ENCODE data around the gene FAM174C. TPM values are rescaled to one million over a fixed set of nuclear protein-coding genes. Genes with fewer than 3 reads are reported as not detected.

FAM174C gene
- total RNA-seq, 1 experiment from 2014 or later, result 59.4 TPM

DNA sequence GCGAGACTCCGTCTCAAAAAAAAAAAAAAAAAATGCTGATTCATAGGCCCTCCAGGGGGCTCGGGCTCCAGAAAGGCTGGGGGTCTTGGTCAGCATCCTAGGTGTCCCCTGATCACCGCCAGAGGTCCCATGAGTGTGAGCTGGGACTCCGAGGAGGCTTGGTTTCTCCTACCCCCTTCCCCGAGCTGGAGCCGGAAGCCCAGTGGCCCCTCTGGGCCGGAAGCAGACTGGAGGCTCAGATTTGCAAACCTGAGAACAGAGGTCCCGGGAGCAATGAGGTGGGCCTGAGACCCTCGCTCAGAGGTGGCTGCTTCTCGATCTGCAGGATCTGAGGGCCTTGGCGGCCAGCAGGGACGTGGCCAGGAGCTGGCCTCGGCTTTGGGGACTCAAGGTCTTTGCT lies 51.8 kb downstream of the FAM174C start (continued):
- TF ChIP-seq, protein P1, sequence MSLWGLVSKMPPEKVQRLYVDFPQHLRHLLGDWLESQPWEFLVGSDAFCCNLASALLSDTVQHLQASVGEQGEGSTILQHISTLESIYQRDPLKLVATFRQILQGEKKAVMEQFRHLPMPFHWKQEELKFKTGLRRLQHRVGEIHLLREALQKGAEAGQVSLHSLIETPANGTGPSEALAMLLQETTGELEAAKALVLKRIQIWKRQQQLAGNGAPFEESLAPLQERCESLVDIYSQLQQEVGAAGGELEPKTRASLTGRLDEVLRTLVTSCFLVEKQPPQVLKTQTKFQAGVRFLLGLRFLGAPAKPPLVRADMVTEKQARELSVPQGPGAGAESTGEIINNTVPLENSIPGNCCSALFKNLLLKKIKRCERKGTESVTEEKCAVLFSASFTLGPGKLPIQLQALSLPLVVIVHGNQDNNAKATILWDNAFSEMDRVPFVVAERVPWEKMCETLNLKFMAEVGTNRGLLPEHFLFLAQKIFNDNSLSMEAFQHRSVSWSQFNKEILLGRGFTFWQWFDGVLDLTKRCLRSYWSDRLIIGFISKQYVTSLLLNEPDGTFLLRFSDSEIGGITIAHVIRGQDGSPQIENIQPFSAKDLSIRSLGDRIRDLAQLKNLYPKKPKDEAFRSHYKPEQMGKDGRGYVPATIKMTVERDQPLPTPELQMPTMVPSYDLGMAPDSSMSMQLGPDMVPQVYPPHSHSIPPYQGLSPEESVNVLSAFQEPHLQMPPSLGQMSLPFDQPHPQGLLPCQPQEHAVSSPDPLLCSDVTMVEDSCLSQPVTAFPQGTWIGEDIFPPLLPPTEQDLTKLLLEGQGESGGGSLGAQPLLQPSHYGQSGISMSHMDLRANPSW (CRISPR knock-in tag; conservative IDR thresholded peaks at IDR 0.05; ENCODE audit: low read depth), result no peak
- TF ChIP-seq, protein P2, sequence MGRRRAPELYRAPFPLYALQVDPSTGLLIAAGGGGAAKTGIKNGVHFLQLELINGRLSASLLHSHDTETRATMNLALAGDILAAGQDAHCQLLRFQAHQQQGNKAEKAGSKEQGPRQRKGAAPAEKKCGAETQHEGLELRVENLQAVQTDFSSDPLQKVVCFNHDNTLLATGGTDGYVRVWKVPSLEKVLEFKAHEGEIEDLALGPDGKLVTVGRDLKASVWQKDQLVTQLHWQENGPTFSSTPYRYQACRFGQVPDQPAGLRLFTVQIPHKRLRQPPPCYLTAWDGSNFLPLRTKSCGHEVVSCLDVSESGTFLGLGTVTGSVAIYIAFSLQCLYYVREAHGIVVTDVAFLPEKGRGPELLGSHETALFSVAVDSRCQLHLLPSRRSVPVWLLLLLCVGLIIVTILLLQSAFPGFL (CRISPR knock-in tag; IDR thresholded peaks at IDR 0.05; ENCODE audit: borderline replicate concordance), result no peak
- TF ChIP-seq NR3C1 (CRISPR knock-in tag; conservative IDR thresholded peaks at IDR 0.05; ENCODE audit: low read depth) (no peak), PRRX2 (CRISPR knock-in tag; IDR thresholded peaks at IDR 0.05) (no peak), NR1H2 (CRISPR knock-in tag; IDR thresholded peaks at IDR 0.05) (no peak), ESRRA (CRISPR knock-in tag; IDR thresholded peaks at IDR 0.05; ENCODE audit: borderline replicate concordance) (no peak), TP53 (CRISPR knock-in tag; IDR thresholded peaks at IDR 0.05) (no peak), MXD4 (CRISPR knock-in tag; IDR thresholded peaks at IDR 0.05; ENCODE audit: borderline replicate concordance) (no peak), ZNF671 (CRISPR knock-in tag; IDR thresholded peaks at IDR 0.05) (no peak)
- TF ChIP-seq, protein P3, sequence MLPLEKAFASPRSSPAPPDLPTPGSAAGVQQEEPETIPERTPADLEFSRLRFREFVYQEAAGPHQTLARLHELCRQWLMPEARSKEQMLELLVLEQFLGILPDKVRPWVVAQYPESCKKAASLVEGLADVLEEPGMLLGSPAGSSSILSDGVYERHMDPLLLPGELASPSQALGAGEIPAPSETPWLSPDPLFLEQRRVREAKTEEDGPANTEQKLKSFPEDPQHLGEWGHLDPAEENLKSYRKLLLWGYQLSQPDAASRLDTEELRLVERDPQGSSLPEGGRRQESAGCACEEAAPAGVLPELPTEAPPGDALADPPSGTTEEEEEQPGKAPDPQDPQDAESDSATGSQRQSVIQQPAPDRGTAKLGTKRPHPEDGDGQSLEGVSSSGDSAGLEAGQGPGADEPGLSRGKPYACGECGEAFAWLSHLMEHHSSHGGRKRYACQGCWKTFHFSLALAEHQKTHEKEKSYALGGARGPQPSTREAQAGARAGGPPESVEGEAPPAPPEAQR (CRISPR knock-in tag; IDR thresholded peaks at IDR 0.05), result no peak
- TF ChIP-seq, protein P4, sequence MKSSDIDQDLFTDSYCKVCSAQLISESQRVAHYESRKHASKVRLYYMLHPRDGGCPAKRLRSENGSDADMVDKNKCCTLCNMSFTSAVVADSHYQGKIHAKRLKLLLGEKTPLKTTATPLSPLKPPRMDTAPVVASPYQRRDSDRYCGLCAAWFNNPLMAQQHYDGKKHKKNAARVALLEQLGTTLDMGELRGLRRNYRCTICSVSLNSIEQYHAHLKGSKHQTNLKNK (CRISPR knock-in tag; IDR thresholded peaks at IDR 0.05), result no peak

Other genes with a start within 250 kb of the FAM174C start
- gene CNN2, start 248.9 kb upstream of the FAM174C start, total RNA-seq (2021), result 387 to 391 TPM (median 390 TPM) in 3 replicates
- gene ABCA7, start 235.4 kb upstream of the FAM174C start, total RNA-seq (2021), result 40.3 to 45.0 TPM (median 41.3 TPM) in 3 replicates
- gene ARHGAP45, start 208.4 kb upstream of the FAM174C start, total RNA-seq (2021), result 40.9 to 46.4 TPM (median 44.1 TPM) in 3 replicates
- 275 to 291 TPM (median 287 TPM) in 3 replicates for gene POLR2E, start 180.2 kb upstream of the FAM174C start, total RNA-seq (2021)
- gene GPX4, start 171.5 kb upstream of the FAM174C start, total RNA-seq (2021), result 363 to 377 TPM (median 368 TPM) in 3 replicates
- 40.7 to 57.3 TPM (median 48.0 TPM) in 3 replicates for gene SBNO2, start 101.3 kb upstream of the FAM174C start, total RNA-seq (2021)
- gene STK11, start 69.8 kb upstream of the FAM174C start, total RNA-seq (2021), result 106 to 112 TPM (median 106 TPM) in 3 replicates
- gene CBARP, start 37.5 kb upstream of the FAM174C start, total RNA-seq (2021), result 21.9 to 23.6 TPM (median 23.4 TPM) in 3 replicates
- 262 to 277 TPM (median 270 TPM) in 3 replicates for gene ATP5F1D, start 33.8 kb upstream of the FAM174C start, total RNA-seq (2021)
- 189 to 190 TPM (median 189 TPM) in 3 replicates for gene MIDN, start 26.9 kb upstream of the FAM174C start, total RNA-seq (2021)
- 256 to 298 TPM (median 256 TPM) in 3 replicates for gene CIRBP, start 6.2 kb upstream of the FAM174C start, total RNA-seq (2021)
- gene EFNA2, start 10.3 kb downstream of the FAM174C start, total RNA-seq (2021), result 11.4 to 14.2 TPM (median 12.6 TPM) in 3 replicates
- 136 to 149 TPM (median 139 TPM) in 3 replicates for gene NDUFS7, start 108.4 kb downstream of the FAM174C start, total RNA-seq (2021)
- gene GAMT, start 126.0 kb downstream of the FAM174C start, total RNA-seq (2021), result 27.7 to 33.6 TPM (median 28.9 TPM) in 3 replicates
- gene DAZAP1, start 132.1 kb downstream of the FAM174C start, total RNA-seq (2021), result 338 to 360 TPM (median 339 TPM) in 3 replicates
- 1,932 to 2,169 TPM (median 2,158 TPM) in 3 replicates for gene RPS15, start 162.9 kb downstream of the FAM174C start, total RNA-seq (2021)
- 1.0 to 1.4 TPM (median 1.1 TPM) in 3 replicates for gene APC2, start 174.6 kb downstream of the FAM174C start, total RNA-seq (2021)
- gene C19orf25, start 203.7 kb downstream of the FAM174C start, total RNA-seq (2021), result 56.5 to 65.7 TPM (median 60.4 TPM) in 3 replicates
- 18.6 to 22.4 TPM (median 21.5 TPM) in 3 replicates for gene PCSK4, start 214.8 kb downstream of the FAM174C start, total RNA-seq (2021)
- 17.0 to 19.5 TPM (median 19.1 TPM) in 3 replicates for gene REEP6, start 215.7 kb downstream of the FAM174C start, total RNA-seq (2021)
- 0.55 to 1.9 TPM (median 1.5 TPM) in 3 replicates for gene ADAMTSL5, start 237.5 kb downstream of the FAM174C start, total RNA-seq (2021)
- 0.60 to 1.4 TPM (median 0.62 TPM) in 3 replicates for gene PLK5, start 248.5 kb downstream of the FAM174C start, total RNA-seq (2021)

Measured in WTC11 (cell line).